HG03342 (cell line): Measurements from ENCODE around the gene F11R.
"Not testable (repeated sequence)": the region's sequence is repeated elsewhere in the genome, so short reads cannot be mapped to it uniquely, and the experiment has no call there.

ENCODE experiments used
- ATAC-seq: cut with Tn5 transposase; IDR thresholded peaks from one replicate; pipeline ENCODE4 v1.9.1; 2021; ENCODE audit warnings: mild to moderate bottlenecking, moderate library complexity; ENCODE audit not compliant: unreplicated experiment

Gene F11R

GRCh38 chr1:160978510-160978927 lies 42.4 kb downstream of the F11R start:
- ATAC-seq: no peak

- ATAC-seq: no peak
Measured at GRCh38 chr1:160975026-160975425, 45.9 kb downstream of the F11R start.

- no peak for ATAC-seq
Measured at GRCh38 chr1:160973491-160973890, 47.5 kb downstream of the F11R start.

- ATAC-seq: no peak
Measured at GRCh38 chr1:160972939-160973338, 48.0 kb downstream of the F11R start.

DNA sequence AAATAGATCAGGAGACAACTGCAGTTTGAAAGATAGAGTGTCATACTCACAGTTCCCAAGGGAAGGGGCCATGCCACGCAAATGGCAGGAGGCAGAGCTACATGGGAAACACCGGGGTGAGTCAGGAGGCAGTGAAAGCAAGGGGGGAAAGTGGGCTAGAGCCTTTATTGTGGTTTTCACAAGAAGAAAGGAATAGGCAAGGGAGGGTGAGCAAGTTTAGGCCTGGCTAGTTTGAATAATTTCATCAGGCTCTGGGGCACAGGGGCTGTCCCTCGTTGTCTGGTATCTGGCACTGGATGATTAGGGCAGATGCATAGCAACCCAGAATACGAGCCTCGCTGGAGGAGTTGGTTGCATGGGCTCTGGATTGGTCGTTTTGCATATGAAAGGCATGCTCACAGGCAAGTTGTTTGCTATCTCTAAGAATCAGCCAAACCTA lies 49.3 kb downstream of the F11R start:
- no peak for ATAC-seq

DNA sequence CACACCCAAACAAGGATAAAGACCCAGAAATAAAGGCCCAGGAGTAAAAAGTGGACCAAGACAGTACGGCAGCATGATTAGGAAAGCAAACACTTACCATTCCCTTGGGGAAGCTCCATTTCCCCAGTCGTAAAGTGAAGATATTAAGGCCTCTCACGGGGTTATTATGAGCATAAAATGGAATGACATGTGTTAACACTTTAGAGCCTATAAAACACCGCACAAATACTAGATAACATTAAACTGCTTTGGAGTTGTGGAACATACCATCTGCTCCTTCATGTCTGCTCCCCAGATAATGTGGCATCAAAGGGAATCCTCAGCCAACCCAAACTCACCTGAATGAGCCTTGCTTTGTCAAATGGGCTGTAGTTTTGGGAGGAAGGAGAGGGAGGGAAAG lies 57.4 kb downstream of the F11R start:
- ATAC-seq: no peak

DNA sequence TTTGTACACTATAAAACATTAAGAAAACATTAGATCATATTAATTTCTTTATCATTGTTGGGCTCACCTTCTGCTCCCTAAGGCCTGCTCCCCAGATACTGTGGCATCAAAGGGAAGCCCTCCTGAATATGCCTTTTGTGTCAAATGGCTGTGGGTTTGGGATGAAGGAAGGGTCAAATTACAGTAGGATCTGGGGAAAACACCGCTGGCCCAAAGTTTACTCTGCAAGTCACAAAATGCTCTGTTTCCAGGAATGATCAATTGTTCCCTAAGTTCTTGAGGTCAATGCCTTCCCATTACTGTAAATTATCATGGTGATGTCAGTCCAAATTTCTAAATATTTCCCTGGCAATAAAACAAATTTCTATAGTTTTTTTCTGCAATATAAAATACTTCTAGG lies 59.5 kb downstream of the F11R start:
- no peak for ATAC-seq

DNA sequence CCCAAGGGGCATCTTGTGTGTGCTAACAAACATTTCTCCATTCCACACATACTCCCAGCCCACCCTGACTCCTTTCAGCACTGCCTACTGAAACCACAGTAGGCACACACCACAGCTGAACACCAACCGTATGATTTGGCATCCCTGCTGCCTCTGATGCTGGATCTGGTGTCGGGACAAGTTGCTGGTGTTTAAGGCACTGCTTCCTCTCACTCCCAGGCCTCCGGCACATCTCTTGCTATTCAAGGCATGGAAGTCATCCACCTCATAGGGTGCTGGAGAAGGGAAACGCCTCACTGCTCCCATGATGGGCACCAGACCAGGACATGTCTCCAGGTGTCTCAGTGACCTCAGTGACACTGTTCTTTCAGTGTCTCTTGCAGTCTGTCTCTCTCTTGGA lies 64.0 kb downstream of the F11R start:
- no peak for ATAC-seq

GRCh38 chr1:160954158-160955104 lies 66.5 kb downstream of the F11R start, which contains the start of gene ITLN2:
ITLN2 (minus strand) TSS chr1:160954809; CDS start chr1:160954741, 68 bp downstream.
- no peak for ATAC-seq

- no peak for ATAC-seq
Measured at GRCh38 chr1:160953030-160953429, 67.9 kb downstream of the F11R start.

DNA sequence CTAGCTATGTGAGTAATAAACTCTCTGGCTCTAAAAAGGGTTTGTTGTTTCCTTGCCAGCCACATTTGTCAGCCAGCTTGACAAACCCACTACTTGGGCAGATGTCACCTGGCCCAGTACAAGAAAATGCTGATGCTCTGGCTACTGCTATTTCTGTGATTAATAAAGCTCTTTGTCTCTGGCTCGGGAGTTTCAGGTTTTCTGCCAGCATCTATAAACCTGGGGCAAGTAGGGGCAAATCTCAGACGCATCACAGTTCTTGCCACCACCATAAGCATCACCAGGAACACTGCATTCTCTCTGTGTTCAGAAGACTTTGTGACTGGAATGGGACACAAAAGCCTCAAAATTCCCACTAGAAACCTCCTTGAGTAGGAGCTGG lies 68.8 kb downstream of the F11R start:
- no peak for ATAC-seq

- ATAC-seq: no peak
Measured at GRCh38 chr1:160951443-160952128, 69.4 kb downstream of the F11R start.

GRCh38 chr1:160950657-160951056 lies 70.3 kb downstream of the F11R start:
- ATAC-seq: no peak

GRCh38 chr1:160949881-160950280 lies 71.1 kb downstream of the F11R start:
- ATAC-seq: no peak

- ATAC-seq: not testable (repeated sequence)
Measured at GRCh38 chr1:160949216-160949880, 71.6 kb downstream of the F11R start.

DNA sequence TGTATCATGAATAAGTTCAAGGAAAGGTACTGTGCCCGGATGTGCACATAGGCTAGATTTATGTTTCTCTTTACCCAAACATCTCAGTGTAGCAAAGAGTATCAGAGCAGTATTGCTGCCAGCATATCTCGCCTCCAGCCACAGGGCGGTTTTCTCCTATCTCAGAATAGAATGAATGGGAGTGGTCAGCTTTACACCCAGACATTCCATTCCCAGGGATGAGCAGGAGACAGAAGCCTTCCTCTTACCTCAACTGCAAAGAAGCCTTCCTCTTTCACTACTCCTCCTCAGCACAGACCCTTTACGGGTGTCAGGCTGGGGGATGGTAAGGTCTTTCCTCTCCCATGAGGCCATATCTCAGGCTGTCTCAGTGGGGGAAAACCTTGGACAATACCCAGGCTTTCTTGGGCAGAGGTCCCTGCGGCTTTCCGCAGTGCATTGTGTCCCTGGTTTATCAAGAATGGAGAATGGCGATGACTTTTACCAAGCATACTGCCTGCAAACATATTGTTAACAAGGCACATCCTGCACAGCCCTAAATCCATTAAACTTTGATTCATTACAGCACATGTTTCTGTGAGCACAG lies 73.7 kb downstream of the F11R start:
- ATAC-seq: not testable (repeated sequence)

- ATAC-seq: not testable (repeated sequence)
Measured at GRCh38 chr1:160945881-160946280, 75.1 kb downstream of the F11R start.
